Activated CD4-positive, alpha-beta T cell treated with anti-CD3 and anti-CD28 coated beads, Interleukin-2, amount 10 ng/mL, durations not matched to agents 7 days and 5 days (primary cell): ENCODE data around the gene UQCRHL. TPM values are rescaled to one million over a fixed set of nuclear protein-coding genes. Genes with fewer than 3 reads are reported as not detected.

ENCODE experiments used
- CTCF ChIA-PET: fragments of 350-600 bp; sonication (Branson Sonifier 250); formaldehyde crosslinking; loops from one replicate; lab custom pipeline; 2021; ENCODE audit warnings: antibody characterized with exemption; lab: Charles Lee
- POLR2A ChIA-PET: fragments of 350-600 bp; sonication (Branson Sonifier 250); formaldehyde crosslinking; loops from one replicate; lab custom pipeline; 2021; ENCODE audit warnings: antibody characterized with exemption; lab: Charles Lee
- DNase-seq: peaks from one replicate; pipeline ENCODE4 v3.0.0-alpha.2; 2020
- H3K27ac Mint-ChIP-seq: one replicate; pipeline ENCODE4 v1.8.0; 2021; ENCODE audit warnings: mild to moderate bottlenecking, moderate library complexity, mixed read lengths
- H3K27me3 Mint-ChIP-seq: one replicate; pipeline ENCODE4 v1.8.0; 2021; ENCODE audit warnings: mixed read lengths
- H3K36me3 Mint-ChIP-seq: one replicate; pipeline ENCODE4 v1.8.0; 2021; ENCODE audit warnings: low read depth, mixed read lengths
- H3K4me1 Mint-ChIP-seq: one replicate; pipeline ENCODE4 v1.8.0; 2021; ENCODE audit warnings: mixed read lengths
- H3K4me3 Mint-ChIP-seq: one replicate; pipeline ENCODE4 v1.8.0; 2021; ENCODE audit warnings: mild to moderate bottlenecking, moderate library complexity, mixed read lengths
- H3K9me3 Mint-ChIP-seq: one replicate; pipeline ENCODE4 v1.8.0; 2021; ENCODE audit warnings: mixed read lengths
- total RNA-seq, 2 experiments: library from RNA; stranded (reverse); gene quantifications; one replicate each; pipeline ENCODE4 v1.2.3, GENCODE V29; 2021

The UQCRHL gene
- total RNA-seq, 2 experiments from 2014 or later = 1.1 to 1.8 TPM

DNA sequence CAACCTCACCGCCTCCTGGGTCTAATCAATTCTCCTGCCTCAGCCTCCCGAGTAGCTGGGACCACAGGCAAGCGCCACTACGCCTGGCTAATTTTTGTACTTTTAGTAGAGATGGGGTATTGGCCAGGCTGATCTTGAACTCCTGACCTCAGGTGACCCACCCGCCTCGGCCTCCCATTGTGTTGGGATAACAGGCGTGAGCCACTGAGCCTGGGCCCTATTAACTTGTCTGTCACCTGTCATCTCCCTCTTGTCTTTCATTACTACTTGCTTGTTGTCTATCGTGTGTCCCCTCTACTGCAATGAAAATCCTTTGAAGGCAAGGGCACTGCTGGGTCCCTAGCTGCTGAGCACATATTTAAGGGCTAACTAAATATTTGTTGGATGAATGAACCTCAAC lies 3.4 kb downstream of the UQCRHL start:
- no peak overlapping the region for H3K4me3 Mint-ChIP-seq
- no peaks in the 10 kb centered on the region for H3K4me1 Mint-ChIP-seq

DNA sequence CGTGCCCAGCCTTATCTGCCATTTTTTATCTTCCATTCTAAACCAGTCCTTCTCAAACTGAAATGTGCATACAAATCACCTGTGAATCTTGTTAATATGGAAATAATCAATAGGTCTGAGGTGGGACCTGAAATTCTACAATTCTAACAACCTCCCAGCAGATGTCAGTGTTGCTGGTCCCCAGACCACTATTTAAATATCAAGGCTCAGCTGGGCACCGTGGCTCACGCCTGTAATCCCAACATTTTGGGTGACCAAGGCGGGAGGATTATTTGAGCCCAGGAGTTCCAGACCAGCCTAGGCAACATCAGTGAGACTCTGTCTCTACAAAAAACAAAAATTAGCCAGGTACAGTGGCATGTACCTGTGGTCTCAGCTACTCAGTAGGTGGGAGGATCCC lies 4.1 kb downstream of the UQCRHL start:
- Mint-ChIP-seq H3K27ac (no peak overlapping the region), H3K9me3 (no peaks in the 10 kb centered on the region), H3K4me1 (no peaks in the 10 kb centered on the region), H3K36me3 (no peaks in the 10 kb centered on the region), H3K27me3 (peaks cover 3% of the 10 kb centered on the region), H3K4me3 (no peak overlapping the region)
- DNase-seq = peak; percentile 17
- ChIA-PET POLR2A (no interaction called here), CTCF (interaction anchor here (0.7 kb wide), 1 partner anchor 12 kb away, joined by 3 read pairs; no protein-coding TSS in a partner anchor)

More for the DNA sequence above, 3.4 kb downstream of the UQCRHL start:
- Mint-ChIP-seq H3K36me3 (no peaks in the 10 kb centered on the region), H3K27me3 (peaks cover 3% of the 10 kb centered on the region), H3K27ac (no peak overlapping the region), H3K9me3 (no peaks in the 10 kb centered on the region)
- no peak for DNase-seq
- CTCF ChIA-PET = no interaction called here
- POLR2A ChIA-PET = no interaction called here

DNA sequence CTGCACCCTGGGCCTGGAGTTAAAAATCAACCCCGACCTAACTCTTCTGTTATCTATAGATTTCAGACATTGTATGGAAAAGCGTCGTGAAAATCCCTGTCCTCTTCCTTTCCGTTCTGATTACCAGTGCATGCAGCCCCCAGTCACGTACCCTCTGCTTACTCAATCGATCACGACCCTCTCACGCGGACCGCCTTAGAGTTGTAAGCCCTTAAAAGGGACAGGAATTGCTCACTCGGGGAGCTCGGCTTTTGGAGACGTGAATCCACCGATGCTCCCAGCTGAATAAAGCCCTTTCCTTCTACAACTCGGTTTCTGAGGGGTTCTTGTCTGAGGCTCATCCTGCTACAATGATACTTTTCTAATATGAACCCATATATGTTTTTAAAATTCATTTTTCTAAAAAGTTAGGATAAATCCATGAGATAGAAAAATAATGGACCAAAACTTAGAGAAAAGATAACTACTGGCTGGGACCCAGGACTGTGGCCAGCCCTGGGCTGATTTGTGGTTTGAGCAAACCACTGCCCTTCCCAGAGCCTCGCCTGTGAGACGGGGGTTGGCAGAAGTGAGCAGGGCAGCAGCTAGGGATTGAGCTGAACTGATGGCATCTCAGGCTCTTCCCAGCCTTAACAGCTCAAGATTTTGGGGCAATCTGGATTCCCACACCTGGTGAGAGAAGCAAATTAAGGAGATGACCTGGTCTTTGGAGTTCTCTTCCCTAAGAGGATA lies 5.0 kb downstream of the UQCRHL start:
- CTCF ChIA-PET = interaction anchor here (0.6 to 1.2 kb wide), 3 partner anchors 11 to 157 kb away, joined by 3 to 5 read pairs (median 3); no protein-coding TSS in a partner anchor
- Mint-ChIP-seq H3K36me3 (no peaks in the 10 kb centered on the region), H3K9me3 (no peaks in the 10 kb centered on the region), H3K27me3 (peaks cover 3% of the 10 kb centered on the region), H3K27ac (no peak overlapping the region), H3K4me1 (no peaks in the 10 kb centered on the region), H3K4me3 (no peak overlapping the region)
- DNase-seq = no peak
- POLR2A ChIA-PET = no interaction called here

DNA sequence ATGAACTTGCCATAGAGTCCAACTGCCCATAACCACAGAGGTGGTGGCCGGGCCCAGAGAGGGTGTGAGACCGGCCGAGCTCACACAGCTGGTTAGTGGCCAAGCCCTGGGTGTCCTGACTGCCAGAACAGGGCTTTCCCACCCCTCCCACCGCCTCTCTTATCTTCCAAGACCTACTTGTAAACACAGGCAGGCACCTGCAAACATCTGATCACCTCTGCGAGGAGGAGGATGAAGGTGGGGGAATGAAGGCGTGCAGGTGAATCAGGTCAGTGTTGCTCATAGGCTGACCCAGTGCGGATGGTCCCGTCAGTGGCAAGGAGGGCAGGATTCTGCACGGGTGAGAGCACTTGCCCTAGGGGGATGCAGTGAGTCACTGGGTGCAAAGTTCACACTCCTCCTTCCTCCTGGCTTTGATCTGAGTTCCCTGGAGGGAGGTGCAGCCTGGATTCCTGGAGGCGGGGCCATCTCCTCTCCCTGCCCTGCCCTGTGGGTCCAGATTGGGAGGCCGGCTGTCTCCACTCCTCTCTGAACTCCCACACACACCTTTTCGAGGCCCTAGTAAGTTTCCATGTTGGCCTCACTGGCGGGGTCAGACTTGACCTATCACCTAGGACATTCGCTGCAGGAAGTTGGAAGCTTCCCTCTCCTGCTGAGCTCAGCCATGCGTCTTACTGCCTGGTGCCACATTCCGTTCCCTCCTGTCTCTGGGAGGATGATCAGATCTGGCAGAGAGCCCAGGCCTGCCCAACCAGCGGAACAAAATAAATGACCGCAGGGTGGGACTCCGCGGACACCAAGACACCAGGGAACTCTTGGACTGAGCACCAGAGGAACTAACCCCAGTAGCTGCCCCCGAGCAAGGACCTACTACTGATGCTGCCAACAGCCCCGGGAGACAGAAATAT lies 7.3 kb downstream of the UQCRHL start:
- Mint-ChIP-seq H3K27ac (no peak overlapping the region), H3K9me3 (no peaks in the 10 kb centered on the region), H3K4me1 (no peaks in the 10 kb centered on the region), H3K4me3 (no peak overlapping the region), H3K36me3 (no peaks in the 10 kb centered on the region), H3K27me3 (peaks cover 3% of the 10 kb centered on the region)
- DNase-seq = no peak
- ChIA-PET POLR2A (no interaction called here), CTCF (interaction anchor here (1.5 kb wide), 1 partner anchor 15 kb away, joined by 3 read pairs; no protein-coding TSS in a partner anchor)

DNA sequence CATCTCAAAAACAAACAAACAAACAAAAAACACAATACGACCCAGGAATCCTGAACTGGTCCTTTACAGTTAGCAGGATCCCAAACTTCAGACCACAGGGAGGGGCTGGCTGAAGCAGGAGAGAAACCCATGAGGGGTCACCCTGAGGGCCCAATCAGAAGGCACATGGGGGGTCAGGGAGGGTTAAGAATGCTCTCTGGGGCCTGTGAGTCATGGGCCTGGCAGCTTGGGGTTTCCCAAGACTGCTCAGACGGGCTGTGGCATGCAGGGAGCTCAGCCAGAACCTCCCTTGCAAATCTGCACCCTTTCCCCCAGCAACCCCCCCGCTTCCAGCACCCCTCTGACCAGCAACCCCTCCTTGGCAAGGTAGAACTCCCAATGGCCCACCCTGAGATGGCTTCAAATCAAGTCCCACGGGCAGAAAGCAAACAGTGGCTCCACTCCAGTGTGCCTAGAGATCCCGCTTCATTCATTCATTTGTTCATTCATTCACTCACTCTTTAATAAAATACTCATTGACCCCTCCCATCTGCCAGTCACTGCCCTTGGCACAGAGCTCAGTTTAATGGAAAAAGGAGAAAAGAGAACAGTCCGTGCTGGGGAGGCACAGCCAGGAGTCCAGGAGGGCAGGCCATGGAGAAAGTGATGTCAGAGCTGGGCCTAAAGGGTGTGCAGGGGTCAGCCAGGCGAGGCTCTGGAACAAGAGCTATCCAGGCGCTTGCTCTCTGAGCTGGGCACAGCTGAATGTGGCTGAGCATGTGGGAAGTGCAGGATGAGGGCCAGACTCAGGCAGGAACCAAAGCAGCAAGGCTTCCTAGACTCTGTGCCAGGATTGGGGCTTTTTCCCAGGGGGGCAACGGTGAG lies 8.2 kb downstream of the UQCRHL start:
- ChIA-PET POLR2A (no interaction called here), CTCF (interaction anchor here (1.1 to 1.5 kb wide), 3 partner anchors 8 to 23 kb away, joined by 3 read pairs; no protein-coding TSS in a partner anchor)
- no peak for DNase-seq

DNA sequence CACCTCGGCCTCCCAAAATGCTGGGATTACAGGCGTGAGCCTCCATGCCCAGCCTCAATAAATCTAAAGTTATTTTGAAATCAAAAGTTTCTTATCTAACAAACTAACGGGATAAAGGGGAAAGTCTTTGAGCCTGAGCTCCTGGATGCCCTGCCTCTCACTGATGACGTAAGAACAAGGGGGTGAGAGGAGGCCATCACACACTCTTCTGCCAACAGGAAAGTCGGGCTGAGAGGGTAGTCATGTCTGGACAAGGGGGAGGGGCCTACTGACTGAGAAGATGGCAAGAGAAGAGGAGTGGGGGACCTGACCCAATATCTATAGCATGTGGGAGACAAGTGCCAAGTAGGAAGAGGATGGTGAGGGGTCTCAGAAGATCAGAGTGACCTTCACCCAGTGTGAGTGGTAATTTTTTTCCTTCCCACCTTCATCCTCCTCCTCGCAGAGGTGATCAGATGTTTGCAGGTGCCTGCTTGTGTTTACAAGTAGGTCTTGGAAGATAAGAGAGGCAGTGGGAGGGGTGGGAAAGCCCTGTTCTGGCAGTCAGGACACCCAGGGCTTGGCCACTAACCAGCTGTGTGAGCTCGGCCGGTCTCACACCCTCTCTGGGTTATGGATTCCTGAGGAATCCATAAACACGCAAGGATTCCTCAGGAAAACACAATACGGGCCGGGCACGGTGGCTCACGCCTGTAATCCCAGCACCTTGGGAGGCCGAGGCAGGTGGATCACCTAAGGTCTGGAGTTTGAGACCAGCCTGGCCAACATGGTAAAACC lies 9.6 kb downstream of the UQCRHL start:
- H3K27ac Mint-ChIP-seq = no peak overlapping the region
- no peaks in the 10 kb centered on the region for H3K4me1 Mint-ChIP-seq
- DNase-seq = no peak
- H3K9me3 Mint-ChIP-seq = no peaks in the 10 kb centered on the region
- H3K27me3 Mint-ChIP-seq = peaks cover 3% of the 10 kb centered on the region
- POLR2A ChIA-PET = no interaction called here
- CTCF ChIA-PET = no interaction called here
- H3K4me3 Mint-ChIP-seq = no peak overlapping the region
- no peaks in the 10 kb centered on the region for H3K36me3 Mint-ChIP-seq

More for the DNA sequence above, 8.2 kb downstream of the UQCRHL start:
- Mint-ChIP-seq H3K27me3 (peaks cover 3% of the 10 kb centered on the region), H3K4me3 (no peak overlapping the region), H3K36me3 (no peaks in the 10 kb centered on the region), H3K4me1 (no peaks in the 10 kb centered on the region), H3K9me3 (no peaks in the 10 kb centered on the region), H3K27ac (no peak overlapping the region)

DNA sequence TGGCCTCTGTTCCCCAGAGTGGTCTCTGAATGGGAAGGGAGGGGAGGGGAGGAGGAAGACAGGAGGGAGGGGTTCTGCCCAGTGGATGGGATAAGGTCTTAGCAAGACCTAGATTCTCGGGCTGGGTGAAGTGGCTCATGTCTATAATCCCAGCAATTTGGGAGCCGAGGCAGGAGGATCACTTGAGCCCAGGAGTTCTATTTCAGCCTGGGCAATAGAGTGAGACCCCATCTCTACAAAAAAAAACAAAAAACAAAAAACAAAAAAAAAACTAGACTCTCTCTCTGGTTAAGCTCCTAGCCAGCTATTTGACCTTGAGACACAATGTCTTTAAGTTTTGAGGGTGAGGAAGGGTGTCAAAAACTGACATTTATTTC lies 11.4 kb downstream of the UQCRHL start:
- ChIA-PET CTCF (interaction anchor here (0.6 to 1.7 kb wide), 5 partner anchors 14 to 259 kb away, joined by 3 to 4 read pairs (median 4); no protein-coding TSS in a partner anchor), POLR2A (no interaction called here)
- no peak overlapping the region for H3K4me3 Mint-ChIP-seq
- H3K27ac Mint-ChIP-seq = no peak overlapping the region
- no peaks in the 10 kb centered on the region for H3K36me3 Mint-ChIP-seq
- no peak for DNase-seq
- no peaks in the 10 kb centered on the region for H3K27me3 Mint-ChIP-seq
- H3K9me3 Mint-ChIP-seq = no peaks in the 10 kb centered on the region
- H3K4me1 Mint-ChIP-seq = peaks cover 3% of the 10 kb centered on the region

DNA sequence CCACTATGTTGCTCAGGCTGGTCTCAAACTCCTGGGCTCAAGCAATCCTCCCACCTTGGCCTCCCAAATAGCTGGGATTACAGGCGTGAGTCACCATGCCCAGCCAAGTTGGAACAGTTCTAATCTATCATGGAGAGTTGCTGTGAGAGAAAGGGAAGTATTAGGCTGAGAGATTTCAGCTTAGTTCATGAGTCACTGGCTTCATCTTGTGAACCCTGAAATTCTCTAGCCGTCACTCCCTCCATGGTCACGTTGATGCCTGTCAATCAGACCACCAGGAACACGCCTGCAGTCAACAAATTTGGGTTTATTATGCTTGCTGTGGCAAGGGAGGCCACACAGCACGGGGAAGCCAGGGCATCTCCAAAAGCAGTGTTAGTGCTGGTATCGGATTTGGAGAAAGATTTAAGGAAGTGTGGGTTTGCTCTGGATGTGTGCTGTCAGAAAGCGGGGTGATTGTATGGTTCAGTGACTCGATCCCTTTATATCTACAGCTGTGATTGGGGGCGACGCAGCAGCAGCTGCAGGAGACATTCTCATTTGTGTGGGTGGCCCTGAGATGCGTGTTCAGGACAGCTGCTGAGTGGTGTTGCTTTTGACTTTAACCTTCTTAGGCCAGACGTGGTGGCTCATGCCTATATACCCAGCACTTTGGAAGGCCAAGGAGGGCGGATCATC lies 18.7 kb downstream of the UQCRHL start:
- Mint-ChIP-seq H3K4me3 (no peak overlapping the region), H3K4me1 (peaks cover 3% of the 10 kb centered on the region), H3K27ac (no peak overlapping the region), H3K9me3 (no peaks in the 10 kb centered on the region), H3K27me3 (peaks cover 3% of the 10 kb centered on the region), H3K36me3 (no peaks in the 10 kb centered on the region)
- ChIA-PET POLR2A (no interaction called here), CTCF (interaction anchor here (1.1 to 1.3 kb wide), 2 partner anchors 9 to 206 kb away, joined by 3 read pairs; no protein-coding TSS in a partner anchor)
- DNase-seq = no peak

DNA sequence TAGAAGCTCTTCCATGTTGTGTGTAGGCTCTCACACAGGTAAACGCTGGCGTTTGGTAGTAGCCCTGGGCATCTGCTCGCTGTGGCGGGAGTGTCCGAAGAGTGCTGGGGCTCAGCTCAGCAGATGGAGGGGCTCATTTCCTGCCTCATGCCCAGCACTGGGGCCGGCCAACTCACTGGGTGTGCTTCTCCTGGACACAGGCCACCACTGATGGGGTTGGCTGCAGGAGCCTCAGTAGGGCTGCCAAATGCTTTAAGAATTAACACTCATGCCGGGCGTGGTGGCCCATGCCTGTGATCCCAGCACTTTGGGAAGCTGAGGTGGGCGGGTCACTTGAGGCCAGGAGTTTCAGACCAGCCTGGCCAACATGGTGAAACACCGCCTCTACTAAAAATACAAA lies 20.9 kb downstream of the UQCRHL start:
- POLR2A ChIA-PET = no interaction called here
- Mint-ChIP-seq H3K9me3 (no peaks in the 10 kb centered on the region), H3K27me3 (peaks cover 3% of the 10 kb centered on the region)

DNA sequence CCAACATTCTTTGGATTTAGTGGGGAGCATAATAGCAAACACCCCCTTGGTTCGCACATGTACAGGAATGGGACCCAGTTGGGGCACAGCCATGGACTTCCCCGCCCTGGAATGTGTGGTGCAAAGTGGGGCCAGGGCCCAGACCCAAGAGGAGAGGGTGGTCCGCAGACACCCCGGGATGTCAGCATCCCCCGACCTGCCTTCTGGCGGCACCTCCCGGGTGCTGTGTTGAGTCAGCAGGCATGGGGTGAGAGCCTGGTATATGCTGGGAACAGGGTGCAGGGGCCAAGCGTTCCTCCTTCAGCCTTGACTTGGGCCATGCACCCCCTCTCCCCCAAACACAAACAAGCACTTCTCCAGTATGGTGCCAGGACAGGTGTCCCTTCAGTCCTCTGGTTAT lies 21.8 kb downstream of the UQCRHL start:
- Mint-ChIP-seq H3K27ac (no peak overlapping the region), H3K4me1 (no peaks in the 10 kb centered on the region), H3K27me3 (peaks cover 3% of the 10 kb centered on the region), H3K9me3 (no peaks in the 10 kb centered on the region), H3K4me3 (no peak overlapping the region), H3K36me3 (no peaks in the 10 kb centered on the region)
- DNase-seq = no peak
- CTCF ChIA-PET = no interaction called here
- POLR2A ChIA-PET = no interaction called here

More for the DNA sequence above, 20.9 kb downstream of the UQCRHL start:
- Mint-ChIP-seq H3K4me3 (no peak overlapping the region), H3K36me3 (no peaks in the 10 kb centered on the region), H3K27ac (no peak overlapping the region), H3K4me1 (no peaks in the 10 kb centered on the region)
- DNase-seq = no peak
- CTCF ChIA-PET = interaction anchor here (1.6 kb wide), 1 partner anchor 208 kb away, joined by 4 read pairs; no protein-coding TSS in a partner anchor
